Spinal cord (tissue), 10 donors: ENCODE data around the gene CDC123. TPM values are rescaled to one million over a fixed set of nuclear protein-coding genes. Genes with fewer than 3 reads are reported as not detected.
"Not testable (repeated sequence)": the region's sequence is repeated elsewhere in the genome, so short reads cannot be mapped to it uniquely, and the experiment has no call there.

Experiments
- DNase-seq, 6 donors: peaks; one replicate each; pipeline versions ENCODE4 v3.0.0 to v3.0.0-alpha.2; 2013 to 2015; ENCODE audit warnings: low spot score in 6 of 6, low read depth in 4 of 6
- H3K27ac ChIP-seq: one replicate; pipeline ENCODE4 v1.5.1; 2013; ENCODE audit warnings: low read depth, low read length, control low read depth
- H3K27me3 ChIP-seq: one replicate; pipeline ENCODE4 v1.6.1; 2013; ENCODE audit warnings: low read length; ENCODE audit not compliant: control insufficient read depth, insufficient read depth
- H3K36me3 ChIP-seq: one replicate; pipeline ENCODE4 v1.6.1; 2013; ENCODE audit warnings: low read length; ENCODE audit not compliant: control insufficient read depth, insufficient read depth
- H3K4me1 ChIP-seq: one replicate; pipeline ENCODE4 v1.6.1; 2013; ENCODE audit warnings: low read length; ENCODE audit not compliant: control insufficient read depth, insufficient read depth
- H3K4me3 ChIP-seq: one replicate; pipeline ENCODE4 v1.5.1; 2013; ENCODE audit warnings: low read depth, low read length, control low read depth
- H3K9me3 ChIP-seq: one replicate; pipeline ENCODE4 v1.6.1; 2013; ENCODE audit warnings: low read length; ENCODE audit not compliant: control insufficient read depth, insufficient read depth
- WGBS: methylation state at CpG from one replicate; pipeline ENCODE4 v1.1.5; 2013; ENCODE audit warnings: missing lambda C conversion rate; ENCODE audit not compliant: insufficient coverage; 5-methylcytosine and 5-hydroxymethylcytosine counted together
- polyA plus RNA-seq, 2 donors: library from polyadenylated mRNA; unstranded; fragments of 120-200 nt; gene quantifications; one replicate each; pipeline ENCODE4 v1.2.1, GENCODE V29; 2013; ENCODE audit not compliant: insufficient read length in 2 of 2
- total RNA-seq, 2 donors: library from RNA; depleted of rRNA in 1 of 2; stranded (reverse); fragments of 120-200 nt in 1 of 2; fragments of >200 nt in 1 of 2; gene quantifications; one replicate each; pipeline versions ENCODE4 v1.2.3 to v1.2.4, GENCODE V29; 2013 to 2014
- donor health status: healthy.

Gene CDC123
- total and polyA plus RNA-seq, 4 donors: 86.2 to 136 (median 109) TPM

DNA sequence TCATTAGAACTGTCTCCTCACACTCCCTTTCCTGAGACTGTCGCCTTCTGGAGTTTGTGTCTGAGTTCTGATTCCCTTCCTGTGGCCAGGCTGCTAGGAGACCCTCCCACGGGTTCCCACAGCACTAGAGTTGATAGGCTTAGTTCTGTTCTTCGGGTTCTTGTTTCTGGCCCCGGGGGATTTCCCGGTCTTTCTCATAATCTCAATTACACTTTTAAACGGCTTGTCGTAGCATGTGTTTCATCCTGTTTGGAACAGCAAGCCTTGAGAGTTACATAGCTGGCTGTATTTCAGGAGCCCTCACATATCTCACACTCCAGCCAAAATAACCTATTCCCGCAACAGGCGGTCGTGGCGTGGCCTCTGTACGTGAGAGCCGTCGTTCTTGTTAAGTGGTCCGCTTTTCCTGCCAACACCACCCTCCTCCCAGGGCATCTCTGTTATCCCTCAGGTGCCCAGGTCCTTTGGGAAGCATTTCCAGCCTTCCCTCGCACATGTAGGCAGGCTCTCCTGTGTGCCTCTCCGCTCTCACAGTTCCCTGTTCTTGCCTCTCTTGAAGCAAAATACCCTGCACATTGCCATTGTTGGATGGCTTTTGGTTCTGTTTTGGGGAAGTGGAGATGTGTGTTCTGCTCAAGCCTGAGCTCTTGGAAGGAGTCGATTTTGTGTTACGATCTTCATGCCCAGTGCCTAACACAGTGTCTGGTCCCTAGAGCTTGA lies 46.0 kb downstream of the CDC123 start:
- Histone ChIP-seq H3K27me3 (no peaks in the 10 kb centered on the region), H3K4me1 (no peaks in the 10 kb centered on the region), H3K36me3 (peaks cover 46% of the 10 kb centered on the region), H3K9me3 (no peaks in the 10 kb centered on the region), H3K4me3 (no peak overlapping the region), H3K27ac (no peak overlapping the region)
- 90% methylated on average over 13 of the region's 19 CpGs for WGBS
- peak in 1 of 6 donors; percentile 57 for DNase-seq

GRCh38 chr10:12243864-12244620 lies 48.1 kb downstream of the CDC123 start:
- peak in 1 of 6 donors; percentile 51 for DNase-seq
- Histone ChIP-seq H3K36me3 (peaks cover 51% of the 10 kb centered on the region), H3K9me3 (no peaks in the 10 kb centered on the region), H3K27ac (no peak overlapping the region), H3K4me3 (no peak overlapping the region), H3K4me1 (no peaks in the 10 kb centered on the region), H3K27me3 (no peaks in the 10 kb centered on the region)
- 92% methylated on average over 15 of the region's 18 CpGs for WGBS

GRCh38 chr10:12250181-12250580 lies 54.2 kb downstream of the CDC123 start:
- peaks cover 51% of the 10 kb centered on the region for H3K36me3 ChIP-seq
- DNase-seq: no peak
- no peak overlapping the region for H3K27ac ChIP-seq
- no peaks in the 10 kb centered on the region for H3K9me3 ChIP-seq
- no peak overlapping the region for H3K4me3 ChIP-seq
- H3K4me1 ChIP-seq: peaks cover 5% of the 10 kb centered on the region
- H3K27me3 ChIP-seq: no peaks in the 10 kb centered on the region
- WGBS: 47% methylated on average over 2 of the region's 10 CpGs

DNA sequence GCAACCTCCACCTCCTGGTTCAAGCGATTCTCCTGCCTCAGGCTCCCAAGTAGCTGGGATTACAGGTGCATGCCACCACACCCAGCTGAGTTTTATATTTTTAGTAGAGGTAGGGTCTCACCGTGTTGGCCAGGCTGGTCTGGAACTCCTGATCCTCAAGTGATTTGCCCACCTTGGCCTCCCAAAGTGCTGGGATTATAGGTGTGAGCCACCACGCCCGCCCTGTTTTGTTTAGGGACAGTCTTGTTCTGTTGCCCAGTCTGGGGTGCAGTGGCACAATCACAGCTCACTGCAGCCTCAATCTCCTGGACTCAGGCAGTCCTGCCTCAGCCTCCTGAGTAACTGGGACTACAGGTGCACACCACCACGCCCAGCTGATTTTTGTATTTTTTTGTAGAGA lies 54.7 kb downstream of the CDC123 start:
- H3K27ac ChIP-seq, DNase-seq, H3K4me1 ChIP-seq, H3K4me3 ChIP-seq, H3K9me3 ChIP-seq, H3K27me3 ChIP-seq: not testable (repeated sequence)
- H3K36me3 ChIP-seq: peaks cover 46% of the 10 kb centered on the region
- 98% methylated on average over 3 of the region's 5 CpGs for WGBS

DNA sequence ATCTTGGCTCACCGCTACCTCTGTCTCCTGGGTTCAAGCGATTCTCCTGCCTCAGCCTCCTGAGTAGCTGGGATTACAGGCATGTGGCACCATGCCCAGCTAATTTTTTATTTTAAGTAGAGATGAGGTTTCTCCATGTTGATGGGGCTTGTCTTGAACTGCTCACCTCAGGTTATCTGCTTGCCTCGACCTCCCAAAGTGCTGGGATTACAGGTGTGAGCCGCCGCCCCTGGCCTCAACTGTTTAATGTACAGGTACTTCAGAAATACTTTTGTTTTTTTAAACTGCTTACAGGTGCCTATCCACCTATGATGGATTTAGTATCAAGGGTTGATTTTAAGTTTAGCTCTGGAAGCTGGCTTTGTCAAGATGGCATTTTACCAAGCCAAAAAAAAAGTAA lies 55.6 kb downstream of the CDC123 start:
- peaks cover 5% of the 10 kb centered on the region for H3K4me1 ChIP-seq
- H3K9me3 ChIP-seq: no peaks in the 10 kb centered on the region
- 95% methylated on average over 3 of the region's 5 CpGs for WGBS
- H3K4me3 ChIP-seq: no peak overlapping the region
- peaks cover 38% of the 10 kb centered on the region for H3K36me3 ChIP-seq
- no peaks in the 10 kb centered on the region for H3K27me3 ChIP-seq
- no peak for DNase-seq
- H3K27ac ChIP-seq: no peak overlapping the region

GRCh38 chr10:12252882-12253546 lies 57.0 kb downstream of the CDC123 start:
- H3K4me1 ChIP-seq: peaks cover 5% of the 10 kb centered on the region
- 80% methylated on average over 6 of the region's 13 CpGs for WGBS
- peaks cover 26% of the 10 kb centered on the region for H3K36me3 ChIP-seq
- no peaks in the 10 kb centered on the region for H3K27me3 ChIP-seq
- H3K27ac ChIP-seq: no peak overlapping the region
- no peak overlapping the region for H3K4me3 ChIP-seq
- no peaks in the 10 kb centered on the region for H3K9me3 ChIP-seq
- DNase-seq: no peak

DNA sequence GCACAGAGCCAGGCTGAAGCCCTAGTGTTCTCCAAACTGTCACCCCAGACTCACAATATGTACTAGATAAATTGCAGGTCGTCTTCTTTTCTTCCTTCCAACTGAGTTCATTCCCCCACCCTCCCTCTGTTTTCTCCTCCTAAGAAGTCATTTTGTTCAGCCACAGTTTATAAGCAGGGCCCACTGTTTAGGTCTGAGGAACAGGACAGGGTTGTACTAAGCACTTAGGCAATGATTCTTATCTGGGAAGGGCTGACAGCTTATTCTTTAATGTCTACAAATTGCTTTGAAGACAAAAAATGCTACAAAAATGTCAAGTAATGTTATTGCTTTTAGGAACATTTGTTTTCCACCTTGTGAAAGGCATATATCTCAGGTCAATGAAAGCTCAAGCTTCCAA lies 59.1 kb downstream of the CDC123 start:
- no CpG with 5 or more reads among the region's 1 CpG for WGBS
- peaks cover 5% of the 10 kb centered on the region for H3K4me1 ChIP-seq
- no peak overlapping the region for H3K27ac ChIP-seq

DNA sequence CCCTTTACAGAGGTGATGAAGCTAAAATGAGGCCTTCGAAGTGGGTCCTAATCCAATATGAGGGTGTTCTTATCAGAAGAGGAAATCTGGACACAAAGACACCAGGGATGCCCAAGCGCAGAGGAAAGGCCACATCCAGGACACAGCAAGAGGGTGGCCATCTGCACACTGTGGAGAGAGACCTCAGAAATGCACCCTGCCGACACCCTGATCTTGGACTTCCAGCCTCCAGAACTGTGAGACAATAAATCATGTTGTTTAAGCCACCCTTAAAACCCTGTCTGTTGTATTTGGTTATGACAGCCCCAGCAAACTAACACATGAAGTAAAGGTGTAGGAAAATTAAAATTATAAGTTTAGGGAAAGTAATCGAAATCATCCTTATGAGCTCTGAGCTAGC lies 64.0 kb downstream of the CDC123 start:
- Histone ChIP-seq H3K9me3 (no peaks in the 10 kb centered on the region), H3K27me3 (no peaks in the 10 kb centered on the region), H3K27ac (no peak overlapping the region), H3K4me1 (peaks cover 8% of the 10 kb centered on the region), H3K4me3 (no peak overlapping the region), H3K36me3 (no peaks in the 10 kb centered on the region)
- DNase-seq: no peak
- 100% methylated on average over 2 of the region's 4 CpGs for WGBS

More for the DNA sequence above, 59.1 kb downstream of the CDC123 start:
- Histone ChIP-seq H3K36me3 (peaks cover 13% of the 10 kb centered on the region), H3K4me3 (no peak overlapping the region), H3K27me3 (no peaks in the 10 kb centered on the region), H3K9me3 (no peaks in the 10 kb centered on the region)
- DNase-seq: peak in 1 of 6 donors; percentile 32

DNA sequence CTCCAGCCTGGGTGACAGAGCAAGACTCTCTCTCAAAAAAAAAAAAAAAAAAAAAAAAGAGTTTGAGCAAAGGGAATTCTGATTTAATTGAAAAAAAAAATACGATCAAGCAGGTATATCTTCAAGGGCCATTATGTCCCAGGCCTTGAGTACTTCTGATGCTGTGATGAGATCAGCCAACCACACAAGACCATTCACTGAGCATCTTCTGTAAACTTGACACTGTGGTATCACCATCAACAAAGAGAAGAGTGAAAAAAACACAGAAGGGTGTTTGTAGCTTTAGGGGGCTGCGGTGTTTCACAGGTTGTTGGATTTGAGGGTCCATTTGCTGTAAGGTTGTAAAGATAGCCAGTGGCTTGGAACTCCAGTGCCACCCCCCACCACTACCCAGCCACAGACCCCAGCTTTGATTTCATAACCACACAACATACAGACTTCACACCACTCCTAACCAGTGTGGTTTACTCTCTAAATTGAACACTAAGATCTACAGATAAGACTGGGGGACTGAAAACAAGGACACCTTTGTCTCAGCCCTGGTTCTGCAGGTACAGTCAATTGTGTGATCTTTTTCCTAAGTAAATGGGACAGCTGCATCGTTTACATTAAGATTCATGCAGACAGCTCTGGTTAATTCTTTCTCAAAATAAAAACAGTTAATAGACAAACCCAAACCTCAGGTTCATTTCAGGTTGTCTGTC lies 66.4 kb downstream of the CDC123 start:
- H3K27me3 ChIP-seq: no peaks in the 10 kb centered on the region
- no CpG with 5 or more reads among the region's 3 CpGs for WGBS

More for the DNA sequence above, 66.4 kb downstream of the CDC123 start:
- Histone ChIP-seq H3K9me3 (no peaks in the 10 kb centered on the region), H3K27ac (no peak overlapping the region), H3K4me3 (no peak overlapping the region), H3K4me1 (peaks cover 8% of the 10 kb centered on the region), H3K36me3 (no peaks in the 10 kb centered on the region)
- DNase-seq: no peak
